HepG2 (cell line): ENCODE measurements around the gene DCAKD. TPM values are rescaled to one million over a fixed set of nuclear protein-coding genes. Genes with fewer than 3 reads are reported as not detected.

ENCODE experiments used
- ATF7-NPFF ChIP-seq: sonication (generic); formaldehyde crosslinking; IDR thresholded peaks from 2 replicates; pipeline ENCODE4 v1.8.1; 2023; ENCODE audit warnings: mild to moderate bottlenecking, low read depth, missing genetic modification reagents, moderate library complexity
- FOSL2 ChIP-seq: sonication (generic); formaldehyde crosslinking; IDR thresholded peaks from 2 replicates; pipeline ENCODE4 v1.4.0; 2020; ENCODE audit warnings: missing genetic modification reagents
- HNRNPK ChIP-seq: fragments of 200-400 bp; formaldehyde crosslinking; IDR thresholded peaks from 2 replicates; pipeline ENCODE4 v1.6.1; 2018; ENCODE audit warnings: low read length, low read depth, moderate library complexity, mild to moderate bottlenecking; ENCODE audit not compliant: poor library complexity, severe bottlenecking
- KDM4B ChIP-seq: sonication (generic); formaldehyde crosslinking; IDR thresholded peaks from 2 replicates; pipeline ENCODE4 v1.4.0; 2020; ENCODE audit warnings: missing genetic modification reagents
- KDM6A ChIP-seq: IDR thresholded peaks from 2 replicates; pipeline ENCODE4 v1.6.1; 2016; ENCODE audit warnings: low read depth
- MEIS2 ChIP-seq: sonication (generic); formaldehyde crosslinking; IDR thresholded peaks from 2 replicates; pipeline ENCODE4 v1.9.0; 2021; ENCODE audit warnings: mild to moderate bottlenecking, missing genetic modification reagents
- ZC3H13 ChIP-seq: sonication (generic); formaldehyde crosslinking; IDR thresholded peaks from 2 replicates; pipeline ENCODE4 v1.8.1; 2023; ENCODE audit warnings: mild to moderate bottlenecking, missing genetic modification reagents, moderate library complexity
- ZFP36L2 ChIP-seq: sonication (generic); formaldehyde crosslinking; IDR thresholded peaks from 2 replicates; pipeline ENCODE4 v1.4.0; 2020; ENCODE audit warnings: missing genetic modification reagents
- ZKSCAN8 ChIP-seq: IDR thresholded peaks from 2 replicates; pipeline ENCODE4 v1.6.1; 2016; ENCODE audit warnings: borderline replicate concordance, missing genetic modification reagents, missing compliant biosample characterization
- ZNF230 ChIP-seq: sonication (generic); formaldehyde crosslinking; IDR thresholded peaks from 2 replicates; pipeline ENCODE4 v1.4.0; 2020; ENCODE audit warnings: mild to moderate bottlenecking, missing genetic modification reagents
- ZNF24 ChIP-seq: fragments of 450-650 bp; IDR thresholded peaks from 2 replicates; pipeline ENCODE4 v1.6.1; 2017; ENCODE audit warnings: antibody characterized with exemption, mild to moderate bottlenecking
- ZNF530 ChIP-seq: sonication (generic); formaldehyde crosslinking; IDR thresholded peaks from 2 replicates; pipeline ENCODE4 v1.5.0; 2020; ENCODE audit warnings: low read depth, mild to moderate bottlenecking, missing genetic modification reagents
- ZSCAN20 ChIP-seq: sonication (generic); formaldehyde crosslinking; IDR thresholded peaks from 2 replicates; pipeline ENCODE4 v1.4.0; 2020; ENCODE audit warnings: missing genetic modification reagents, mild to moderate bottlenecking, borderline replicate concordance
- polyA plus RNA-seq, 8 experiments: library from polyadenylated mRNA; depleted of rRNA in 3 of 8; stranded (reverse) in 7 of 8; unstranded in 1 of 8; fragments of >200 nt; fragmentation: Illumina TruSeq in 4 of 8; extraction: Trizol in 4 of 8; gene quantifications; 2 replicates each; pipeline versions ENCODE4 v1.2.1 to v1.2.3, GENCODE V29; 2011 to 2016; ENCODE audit warnings: low read depth in 4 of 8, missing spikeins in 1 of 8, mixed read lengths in 1 of 8; ENCODE audit not compliant: insufficient read depth in 1 of 8
- total RNA-seq, 5 experiments: library from RNA; depleted of rRNA; stranded (reverse); fragments of >200 nt; fragmentation: Illumina TruSeq; extraction: Trizol; gene quantifications; 2 replicates each; pipeline ENCODE4 v1.2.3, GENCODE V29; 2016; ENCODE audit warnings: low read depth in 1 of 5
- TF ChIP-seq, protein P1 (sequence below): IDR thresholded peaks from 2 replicates; pipeline ENCODE4 v1.6.1; 2016; ENCODE audit warnings: low read depth, control low read depth
- TF ChIP-seq, protein P2 (sequence below): sonication (generic); formaldehyde crosslinking; IDR thresholded peaks from 2 replicates; pipeline ENCODE4 v1.9.0; 2021; ENCODE audit warnings: mild to moderate bottlenecking, missing genetic modification reagents
- TF ChIP-seq, protein P3 (sequence below): IDR thresholded peaks from 2 replicates; pipeline ENCODE4 v1.6.1; 2016; ENCODE audit warnings: low read depth
- TF ChIP-seq, protein P4 (sequence below): sonication (generic); formaldehyde crosslinking; IDR thresholded peaks from 2 replicates; pipeline ENCODE4 v1.5.1; 2020; ENCODE audit warnings: missing genetic modification reagents, mild to moderate bottlenecking, borderline replicate concordance

Gene DCAKD
- total and polyA plus RNA-seq, 2 of the 13 experiments (the other 11 are each of a cell fraction or from before 2014, with no cell fraction given) = 25.9 to 29.2 TPM

DNA sequence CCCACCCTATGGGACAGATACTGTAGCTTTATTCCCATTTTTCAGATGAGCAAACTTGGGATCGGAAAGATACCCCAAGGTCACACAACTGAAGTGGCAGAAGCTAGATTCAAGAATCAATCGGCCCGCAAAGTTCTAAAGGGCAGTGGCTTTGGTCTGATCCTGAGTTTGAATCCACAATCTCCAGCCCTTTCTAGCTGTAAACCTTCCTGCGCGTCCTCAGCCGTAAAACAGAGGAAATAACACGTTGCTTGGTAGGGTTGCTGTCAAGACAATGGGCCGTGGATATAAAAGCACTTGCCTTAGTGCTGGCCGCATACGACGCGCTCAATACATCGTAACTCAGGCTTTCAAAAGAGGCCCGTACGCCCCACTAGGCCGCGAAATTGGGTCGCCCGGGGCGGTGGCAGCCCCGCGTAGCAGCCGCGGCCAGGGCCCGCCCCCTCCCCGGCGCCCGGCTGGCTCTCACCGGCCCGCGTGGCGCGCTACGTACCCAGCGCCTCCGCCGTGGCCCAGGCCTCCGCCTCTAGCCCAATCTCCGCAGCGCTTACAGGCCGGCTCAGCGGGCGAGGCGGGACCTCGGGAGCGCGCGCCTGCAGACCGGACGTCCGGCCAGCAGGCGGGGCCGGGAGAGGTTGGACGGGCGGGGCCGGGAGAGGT lies at the start of gene DCAKD (continued):
- TF ChIP-seq, protein P1, sequence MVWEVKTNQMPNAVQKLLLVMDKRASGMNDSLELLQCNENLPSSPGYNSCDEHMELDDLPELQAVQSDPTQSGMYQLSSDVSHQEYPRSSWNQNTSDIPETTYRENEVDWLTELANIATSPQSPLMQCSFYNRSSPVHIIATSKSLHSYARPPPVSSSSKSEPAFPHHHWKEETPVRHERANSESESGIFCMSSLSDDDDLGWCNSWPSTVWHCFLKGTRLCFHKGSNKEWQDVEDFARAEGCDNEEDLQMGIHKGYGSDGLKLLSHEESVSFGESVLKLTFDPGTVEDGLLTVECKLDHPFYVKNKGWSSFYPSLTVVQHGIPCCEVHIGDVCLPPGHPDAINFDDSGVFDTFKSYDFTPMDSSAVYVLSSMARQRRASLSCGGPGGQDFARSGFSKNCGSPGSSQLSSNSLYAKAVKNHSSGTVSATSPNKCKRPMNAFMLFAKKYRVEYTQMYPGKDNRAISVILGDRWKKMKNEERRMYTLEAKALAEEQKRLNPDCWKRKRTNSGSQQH (CRISPR knock-in tag) = peak; percentile 56; the same call in 1 of the 2 replicates
- peak; percentile 39; the same call in 1 of the 2 replicates for TF ChIP-seq ZSCAN20 (CRISPR knock-in tag)
- no peak for TF ChIP-seq ZNF24
- TF ChIP-seq, protein P2, sequence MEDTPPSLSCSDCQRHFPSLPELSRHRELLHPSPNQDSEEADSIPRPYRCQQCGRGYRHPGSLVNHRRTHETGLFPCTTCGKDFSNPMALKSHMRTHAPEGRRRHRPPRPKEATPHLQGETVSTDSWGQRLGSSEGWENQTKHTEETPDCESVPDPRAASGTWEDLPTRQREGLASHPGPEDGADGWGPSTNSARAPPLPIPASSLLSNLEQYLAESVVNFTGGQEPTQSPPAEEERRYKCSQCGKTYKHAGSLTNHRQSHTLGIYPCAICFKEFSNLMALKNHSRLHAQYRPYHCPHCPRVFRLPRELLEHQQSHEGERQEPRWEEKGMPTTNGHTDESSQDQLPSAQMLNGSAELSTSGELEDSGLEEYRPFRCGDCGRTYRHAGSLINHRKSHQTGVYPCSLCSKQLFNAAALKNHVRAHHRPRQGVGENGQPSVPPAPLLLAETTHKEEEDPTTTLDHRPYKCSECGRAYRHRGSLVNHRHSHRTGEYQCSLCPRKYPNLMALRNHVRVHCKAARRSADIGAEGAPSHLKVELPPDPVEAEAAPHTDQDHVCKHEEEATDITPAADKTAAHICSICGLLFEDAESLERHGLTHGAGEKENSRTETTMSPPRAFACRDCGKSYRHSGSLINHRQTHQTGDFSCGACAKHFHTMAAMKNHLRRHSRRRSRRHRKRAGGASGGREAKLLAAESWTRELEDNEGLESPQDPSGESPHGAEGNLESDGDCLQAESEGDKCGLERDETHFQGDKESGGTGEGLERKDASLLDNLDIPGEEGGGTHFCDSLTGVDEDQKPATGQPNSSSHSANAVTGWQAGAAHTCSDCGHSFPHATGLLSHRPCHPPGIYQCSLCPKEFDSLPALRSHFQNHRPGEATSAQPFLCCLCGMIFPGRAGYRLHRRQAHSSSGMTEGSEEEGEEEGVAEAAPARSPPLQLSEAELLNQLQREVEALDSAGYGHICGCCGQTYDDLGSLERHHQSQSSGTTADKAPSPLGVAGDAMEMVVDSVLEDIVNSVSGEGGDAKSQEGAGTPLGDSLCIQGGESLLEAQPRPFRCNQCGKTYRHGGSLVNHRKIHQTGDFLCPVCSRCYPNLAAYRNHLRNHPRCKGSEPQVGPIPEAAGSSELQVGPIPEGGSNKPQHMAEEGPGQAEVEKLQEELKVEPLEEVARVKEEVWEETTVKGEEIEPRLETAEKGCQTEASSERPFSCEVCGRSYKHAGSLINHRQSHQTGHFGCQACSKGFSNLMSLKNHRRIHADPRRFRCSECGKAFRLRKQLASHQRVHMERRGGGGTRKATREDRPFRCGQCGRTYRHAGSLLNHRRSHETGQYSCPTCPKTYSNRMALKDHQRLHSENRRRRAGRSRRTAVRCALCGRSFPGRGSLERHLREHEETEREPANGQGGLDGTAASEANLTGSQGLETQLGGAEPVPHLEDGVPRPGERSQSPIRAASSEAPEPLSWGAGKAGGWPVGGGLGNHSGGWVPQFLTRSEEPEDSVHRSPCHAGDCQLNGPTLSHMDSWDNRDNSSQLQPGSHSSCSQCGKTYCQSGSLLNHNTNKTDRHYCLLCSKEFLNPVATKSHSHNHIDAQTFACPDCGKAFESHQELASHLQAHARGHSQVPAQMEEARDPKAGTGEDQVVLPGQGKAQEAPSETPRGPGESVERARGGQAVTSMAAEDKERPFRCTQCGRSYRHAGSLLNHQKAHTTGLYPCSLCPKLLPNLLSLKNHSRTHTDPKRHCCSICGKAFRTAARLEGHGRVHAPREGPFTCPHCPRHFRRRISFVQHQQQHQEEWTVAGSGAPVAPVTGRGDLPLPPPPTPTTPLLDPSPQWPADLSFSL (CRISPR knock-in tag) = no peak
- TF ChIP-seq HNRNPK = peak; percentile 71
- TF ChIP-seq FOSL2 (CRISPR knock-in tag) = no peak
- 0 out of 2 replicates have a peak, but pooled peaks have one; percentile 21 for TF ChIP-seq ATF7-NPFF (CRISPR knock-in tag)
- TF ChIP-seq ZNF230 = no peak
- no peak for TF ChIP-seq KDM6A (CRISPR knock-in tag)
- TF ChIP-seq, protein P3, sequence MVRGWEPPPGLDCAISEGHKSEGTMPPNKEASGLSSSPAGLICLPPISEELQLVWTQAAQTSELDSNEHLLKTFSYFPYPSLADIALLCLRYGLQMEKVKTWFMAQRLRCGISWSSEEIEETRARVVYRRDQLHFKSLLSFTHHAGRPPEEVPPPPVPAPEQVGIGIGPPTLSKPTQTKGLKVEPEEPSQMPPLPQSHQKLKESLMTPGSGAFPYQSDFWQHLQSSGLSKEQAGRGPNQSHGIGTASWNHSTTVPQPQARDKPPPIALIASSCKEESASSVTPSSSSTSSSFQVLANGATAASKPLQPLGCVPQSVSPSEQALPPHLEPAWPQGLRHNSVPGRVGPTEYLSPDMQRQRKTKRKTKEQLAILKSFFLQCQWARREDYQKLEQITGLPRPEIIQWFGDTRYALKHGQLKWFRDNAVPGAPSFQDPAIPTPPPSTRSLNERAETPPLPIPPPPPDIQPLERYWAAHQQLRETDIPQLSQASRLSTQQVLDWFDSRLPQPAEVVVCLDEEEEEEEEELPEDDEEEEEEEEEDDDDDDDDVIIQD = no peak
- TF ChIP-seq ZC3H13 (CRISPR knock-in tag) = no peak; the same call in 1 of the 2 replicates
- TF ChIP-seq, protein P4, sequence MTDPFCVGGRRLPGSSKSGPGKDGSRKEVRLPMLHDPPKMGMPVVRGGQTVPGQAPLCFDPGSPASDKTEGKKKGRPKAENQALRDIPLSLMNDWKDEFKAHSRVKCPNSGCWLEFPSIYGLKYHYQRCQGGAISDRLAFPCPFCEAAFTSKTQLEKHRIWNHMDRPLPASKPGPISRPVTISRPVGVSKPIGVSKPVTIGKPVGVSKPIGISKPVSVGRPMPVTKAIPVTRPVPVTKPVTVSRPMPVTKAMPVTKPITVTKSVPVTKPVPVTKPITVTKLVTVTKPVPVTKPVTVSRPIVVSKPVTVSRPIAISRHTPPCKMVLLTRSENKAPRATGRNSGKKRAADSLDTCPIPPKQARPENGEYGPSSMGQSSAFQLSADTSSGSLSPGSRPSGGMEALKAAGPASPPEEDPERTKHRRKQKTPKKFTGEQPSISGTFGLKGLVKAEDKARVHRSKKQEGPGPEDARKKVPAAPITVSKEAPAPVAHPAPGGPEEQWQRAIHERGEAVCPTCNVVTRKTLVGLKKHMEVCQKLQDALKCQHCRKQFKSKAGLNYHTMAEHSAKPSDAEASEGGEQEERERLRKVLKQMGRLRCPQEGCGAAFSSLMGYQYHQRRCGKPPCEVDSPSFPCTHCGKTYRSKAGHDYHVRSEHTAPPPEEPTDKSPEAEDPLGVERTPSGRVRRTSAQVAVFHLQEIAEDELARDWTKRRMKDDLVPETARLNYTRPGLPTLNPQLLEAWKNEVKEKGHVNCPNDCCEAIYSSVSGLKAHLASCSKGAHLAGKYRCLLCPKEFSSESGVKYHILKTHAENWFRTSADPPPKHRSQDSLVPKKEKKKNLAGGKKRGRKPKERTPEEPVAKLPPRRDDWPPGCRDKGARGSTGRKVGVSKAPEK (CRISPR knock-in tag) = no peak; the same call in 1 of the 2 replicates
- no peak for TF ChIP-seq ZKSCAN8 (CRISPR knock-in tag)
- no peak for TF ChIP-seq MEIS2 (CRISPR knock-in tag)
- TF ChIP-seq ZNF530 (CRISPR knock-in tag) = no peak
- no peak for TF ChIP-seq ZFP36L2 (CRISPR knock-in tag)
- no peak for TF ChIP-seq KDM4B (CRISPR knock-in tag)
